H1 (cell line): ENCODE results near the gene TPSAB1. TPM values are rescaled to one million over a fixed set of nuclear protein-coding genes. Genes with fewer than 3 reads are reported as not detected.

Experiments
- CTCF ChIA-PET: fragments of 300-600 bp; sonication (Branson Sonifier 250); formaldehyde crosslinking; loops from one replicate; lab custom pipeline; 2021; ENCODE audit not compliant: partially characterized antibody; lab: Charles Lee
- POLR2A ChIA-PET: fragments of 300-600 bp; sonication (Branson Sonifier 250); formaldehyde crosslinking; loops from one replicate; lab custom pipeline; 2021; ENCODE audit warnings: inconsistent platforms; ENCODE audit not compliant: partially characterized antibody; lab: Charles Lee
- DNase-seq, 2 experiments: peaks; one replicate each; pipeline versions ENCODE4 v3.0.0 to v3.0.0-alpha.2; 2010 to 2022; ENCODE audit warnings: low spot score in 2 of 2, low read depth in 1 of 2, mixed read lengths in 1 of 2
- FAIRE-seq: peaks from 2 replicates; lab custom pipeline; 2011; peaks lifted over from hg19 to GRCh38; lab: Jason Lieb, UNC
- H2AFZ ChIP-seq: 2 replicates; pipeline ENCODE4 v1.8.1; 2012; ENCODE audit warnings: low read length, inconsistent platforms
- H2AK5ac ChIP-seq: 2 replicates; pipeline ENCODE4 v1.6.1; 2013; ENCODE audit warnings: low read depth, low read length
- H2BK120ac ChIP-seq: replicated peaks from 2 replicates; pipeline ENCODE3; 2013; ENCODE audit warnings: low read depth, low read length, inconsistent platforms
- H2BK12ac ChIP-seq: 2 replicates; pipeline ENCODE4 v1.6.1; 2013; ENCODE audit warnings: low read depth, low read length
- H2BK15ac ChIP-seq: 2 replicates; pipeline ENCODE4 v1.6.1; 2013; ENCODE audit warnings: low read length
- H2BK20ac ChIP-seq: 2 replicates; pipeline ENCODE4 v1.6.1; 2013; ENCODE audit warnings: low read length
- H2BK5ac ChIP-seq: 2 replicates; pipeline ENCODE4 v1.6.1; 2013; ENCODE audit warnings: low read depth, low read length
- H3K14ac ChIP-seq: 2 replicates; pipeline ENCODE4 v1.6.1; 2013; ENCODE audit warnings: inconsistent platforms; ENCODE audit not compliant: insufficient read length
- H3K18ac ChIP-seq: 2 replicates; pipeline ENCODE4 v1.6.1; 2013; ENCODE audit warnings: low read length; ENCODE audit errors: extremely low read depth
- H3K23ac ChIP-seq: 2 replicates; pipeline ENCODE4 v1.6.1; 2013; ENCODE audit warnings: inconsistent platforms; ENCODE audit not compliant: insufficient read length
- H3K23me2 ChIP-seq: 2 replicates; pipeline ENCODE4 v1.6.1; 2013; ENCODE audit warnings: low read depth, low read length
- H3K27ac ChIP-seq: 2 replicates; pipeline ENCODE4 v1.6.1; 2011; ENCODE audit warnings: low read depth, low read length, inconsistent platforms
- H3K27me3 ChIP-seq, 4 experiments: replicated peaks in 1 of 4; 1 replicate in 1 of 4; 2 replicates in 3 of 4; pipeline versions ENCODE4 v1.6.1 to v1.8.1; 2011 to 2013; ENCODE audit warnings: low read length in 3 of 4, mild to moderate bottlenecking in 3 of 4, inconsistent platforms in 2 of 4, mixed read lengths in 2 of 4, moderate library complexity in 1 of 4; ENCODE audit not compliant: control insufficient read depth in 3 of 4, insufficient read depth in 3 of 4; ENCODE audit errors: extremely low read depth in 1 of 4
- H3K36me3 ChIP-seq, 4 experiments: 2 replicates each; pipeline versions ENCODE4 v1.6.1 to v1.8.1; 2011 to 2013; ENCODE audit warnings: mild to moderate bottlenecking in 4 of 4, low read length in 3 of 4, moderate library complexity in 2 of 4, control low read depth in 1 of 4, inconsistent platforms in 1 of 4; ENCODE audit not compliant: insufficient read depth in 4 of 4, control insufficient read depth in 2 of 4
- H3K4ac ChIP-seq: replicated peaks from 2 replicates; pipeline ENCODE3; 2013; ENCODE audit warnings: low read length, low read depth, mixed read lengths, inconsistent platforms; ENCODE audit not compliant: insufficient read length
- H3K4me1 ChIP-seq, 4 experiments: replicated peaks in 1 of 4; 1 replicate in 1 of 4; 2 replicates in 3 of 4; pipeline versions ENCODE4 v1.6.1 to v1.8.1; 2011 to 2013; ENCODE audit warnings: low read length in 3 of 4, inconsistent platforms in 2 of 4, mixed read lengths in 1 of 4; ENCODE audit not compliant: insufficient read depth in 4 of 4, control insufficient read depth in 3 of 4
- H3K4me2 ChIP-seq, 2 experiments: 2 replicates each; pipeline versions ENCODE4 v1.6.1 to v1.8.1; 2011 to 2013; ENCODE audit warnings: low read depth in 2 of 2, low read length in 2 of 2, control low read depth in 1 of 2, inconsistent platforms in 1 of 2, mild to moderate bottlenecking in 1 of 2; ENCODE audit not compliant: insufficient read depth in 1 of 2
- H3K4me3 ChIP-seq, 4 experiments: fragments of 200-600, 300-600 bp in 1 of 4; sonication (generic), shearing (Covaris generic), sonication (Bioruptor Twin) in 1 of 4; 2 replicates each; pipeline versions ENCODE4 v1.5.1 to v1.8.1; 2011 to 2016; ENCODE audit warnings: low read length in 4 of 4, low read depth in 3 of 4, control low read depth in 2 of 4, inconsistent platforms in 2 of 4, mild to moderate bottlenecking in 2 of 4, mixed read lengths in 1 of 4, moderate library complexity in 1 of 4; ENCODE audit not compliant: insufficient read depth in 2 of 4; ENCODE audit errors: extremely low read depth in 1 of 4
- H3K56ac ChIP-seq: replicated peaks from 2 replicates; pipeline ENCODE3; 2013; ENCODE audit warnings: low read depth, mild to moderate bottlenecking, mixed read lengths, low read length, inconsistent platforms; ENCODE audit not compliant: insufficient read length
- H3K79me1 ChIP-seq: 2 replicates; pipeline ENCODE4 v1.6.1; 2013; ENCODE audit warnings: low read depth, low read length, control low read depth
- H3K79me2 ChIP-seq, 2 experiments: 2 replicates each; pipeline versions ENCODE4 v1.6.1 to v1.8.1; 2012 to 2013; ENCODE audit warnings: low read length in 2 of 2, mild to moderate bottlenecking in 2 of 2, inconsistent platforms in 1 of 2; ENCODE audit not compliant: insufficient read depth in 2 of 2, control insufficient read depth in 1 of 2
- H3K9ac ChIP-seq, 4 experiments: replicated peaks in 1 of 4; 1 replicate in 1 of 4; 2 replicates in 3 of 4; pipeline versions ENCODE4 v1.6.1 to v1.8.1; 2011 to 2013; ENCODE audit warnings: low read depth in 3 of 4, low read length in 3 of 4, control low read depth in 2 of 4, mild to moderate bottlenecking in 2 of 4, moderate library complexity in 2 of 4, inconsistent platforms in 1 of 4; ENCODE audit errors: extremely low read depth in 1 of 4
- H3K9me3 ChIP-seq, 2 experiments: 2 replicates each; pipeline versions ENCODE4 v1.6.1 to v1.8.1; 2012 to 2013; ENCODE audit warnings: mild to moderate bottlenecking in 2 of 2, moderate library complexity in 2 of 2, control low read depth in 1 of 2, inconsistent platforms in 1 of 2, low read depth in 1 of 2, low read length in 1 of 2, mixed read lengths in 1 of 2; ENCODE audit not compliant: insufficient read depth in 2 of 2
- H4K20me1 ChIP-seq, 2 experiments: replicated peaks in 1 of 2; 2 replicates each; pipeline versions ENCODE3 to v1.8.1; 2011 to 2013; ENCODE audit warnings: inconsistent platforms in 2 of 2, low read length in 2 of 2, mild to moderate bottlenecking in 1 of 2; ENCODE audit not compliant: insufficient read depth in 2 of 2, control insufficient read depth in 1 of 2
- H4K5ac ChIP-seq: 2 replicates; pipeline ENCODE4 v1.6.1; 2013; ENCODE audit warnings: low read length, low read depth, mixed read lengths, inconsistent platforms; ENCODE audit not compliant: insufficient read length
- H4K8ac ChIP-seq: 2 replicates; pipeline ENCODE4 v1.8.0; 2013; ENCODE audit warnings: mild to moderate bottlenecking, moderate library complexity, low read length, inconsistent platforms; ENCODE audit not compliant: insufficient read depth; ENCODE audit errors: extremely low read depth
- H4K91ac ChIP-seq: replicated peaks from 2 replicates; pipeline ENCODE3; 2013; ENCODE audit warnings: low read length, mixed read lengths, inconsistent platforms; ENCODE audit not compliant: insufficient read length
- CBX5 ChIP-seq: fragments of 300-800, 300-1000 bp; sonication (generic); IDR thresholded peaks from 2 replicates; pipeline ENCODE4 v1.7.1; 2016; ENCODE audit warnings: antibody characterized with exemption, low read length, low read depth
- JUN ChIP-seq: IDR thresholded peaks from 2 replicates; pipeline ENCODE4 v1.6.1; 2011; ENCODE audit warnings: low read depth, mild to moderate bottlenecking, improper control_type of control experiment, low read length
- KDM5A ChIP-seq: fragments of 200-600 bp; IDR thresholded peaks from 2 replicates; pipeline ENCODE4 v1.7.1; 2012; ENCODE audit warnings: mild to moderate bottlenecking, low read length, inconsistent platforms, mixed read lengths
- WGBS, 2 experiments: shearing (Covaris generic) in 1 of 2; methylation state at CpG; one replicate each; pipeline versions ENCODE4 v1.1.6 to v1.1.7; 2013 to 2015; ENCODE audit warnings: low lambda C conversion rate in 2 of 2, mixed read lengths in 2 of 2, inconsistent platforms in 1 of 2, low coverage in 1 of 2, missing lambda C conversion rate in 1 of 2; ENCODE audit not compliant: insufficient replicate concordance in 2 of 2, insufficient coverage in 1 of 2, insufficient read length in 1 of 2; ENCODE audit errors: extremely low coverage in 1 of 2, missing lambda C conversion rate in 1 of 2; 5-methylcytosine and 5-hydroxymethylcytosine counted together
- polyA plus RNA-seq, 7 experiments: library from polyadenylated mRNA; depleted of rRNA in 3 of 7; stranded (reverse) in 5 of 7; unstranded in 2 of 7; fragments of >200 nt in 5 of 7; fragments of 200-250 nt in 2 of 7; gene quantifications; 1 replicate in 5 of 7; 2 replicates in 1 of 7; 4 replicates in 1 of 7; pipeline versions ENCODE4 v1.2.1 to v1.2.3, GENCODE V29; 2011 to 2013; ENCODE audit warnings: missing spikeins in 2 of 7, mixed read lengths in 2 of 7
- total RNA-seq: library from RNA; stranded (reverse); fragmentation: NEBNext Ultra II Directional; extraction: Animal tissue kit (Norgen Biotek cat#: 25700); gene quantifications from 2 replicates; pipeline ENCODE4 v1.2.1, GENCODE V29; 2021

TPSAB1 gene
- total and polyA plus RNA-seq, 2 of the 8 experiments (the other 6 are each of a cell fraction or from before 2014, with no cell fraction given) = 0.09 TPM; not detected in 1

DNA sequence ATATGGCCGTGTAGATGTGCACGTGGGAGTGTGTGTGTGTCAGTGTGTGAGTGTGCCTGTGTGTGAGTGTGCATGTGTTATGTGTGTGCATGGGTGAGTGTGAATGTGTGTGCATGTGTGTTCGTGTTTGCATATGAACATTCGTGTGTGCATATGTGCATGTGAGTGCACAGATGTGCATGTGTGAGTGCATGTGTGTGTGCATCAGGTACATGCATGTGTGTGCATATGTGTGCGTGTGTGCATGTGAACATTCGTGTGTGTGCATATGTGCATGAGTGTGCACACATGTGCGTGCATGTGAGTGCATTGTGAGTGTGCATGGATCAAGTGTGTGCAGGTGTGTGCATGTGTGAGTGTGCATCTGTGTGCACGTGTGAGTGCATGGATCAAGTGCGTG lies 2.5 kb upstream of the TPSAB1 start:
- peak overlapping the region in 1 of 4 experiments; percentile 32; a peak in 1 of 7 replicates for H3K9ac ChIP-seq
- FAIRE-seq (no peak), DNase-seq (no peak)
- H4K8ac ChIP-seq = no peak overlapping the region
- peak overlapping the region; percentile 56; the same call in 1 of the 2 replicates for H2BK12ac ChIP-seq
- peaks cover 0 to 4% (median 0%) of the 10 kb centered on the region in 4 experiments; a peak in 1 of 7 replicates for H3K27me3 ChIP-seq
- peak overlapping the region; percentile 27 for H3K4ac ChIP-seq
- POLR2A ChIA-PET = no interaction called here
- no peaks in the 10 kb centered on the region for H3K23me2 ChIP-seq
- H3K4me3 ChIP-seq = no peak overlapping the region
- no peak overlapping the region for H3K4me2 ChIP-seq
- CTCF ChIA-PET = interaction anchor here (0.9 kb wide), 1 partner anchor 135 kb away, joined by 3 read pairs; no protein-coding TSS in a partner anchor
- no peak overlapping the region for H2BK5ac ChIP-seq
- H2BK15ac ChIP-seq = peak overlapping the region; percentile 11; the same call in 1 of the 2 replicates
- H3K79me1 ChIP-seq = no peaks in the 10 kb centered on the region
- H4K91ac ChIP-seq = no peak overlapping the region
- no peaks in the 10 kb centered on the region for H3K9me3 ChIP-seq
- peak overlapping the region; percentile 93 for H3K14ac ChIP-seq
- no peak overlapping the region for H2AFZ ChIP-seq
- no peak overlapping the region for H3K56ac ChIP-seq
- peaks cover 0 to 4% of the 10 kb centered on the region in 2 experiments for H4K20me1 ChIP-seq
- H2AK5ac ChIP-seq = peak overlapping the region; percentile 98
- H3K18ac ChIP-seq = no peak overlapping the region
- peaks cover 0 to 2% (median 0%) of the 10 kb centered on the region in 4 experiments; a peak in 1 of 7 replicates for H3K4me1 ChIP-seq
- H3K79me2 ChIP-seq = no peaks in the 10 kb centered on the region
- no peak overlapping the region for H3K27ac ChIP-seq
- no peak overlapping the region for H2BK120ac ChIP-seq
- H3K23ac ChIP-seq = no peak overlapping the region
- H4K5ac ChIP-seq = no peak overlapping the region
- 80% methylated on average over 9 of the region's 9 CpGs; no CpG with 5 or more reads in 1 of the 2 experiments for WGBS, 2 experiments
- H2BK20ac ChIP-seq = no peak overlapping the region
- H3K36me3 ChIP-seq = no peaks in the 10 kb centered on the region
- TF ChIP-seq CBX5 (no peak), KDM5A (no peak), JUN (no peak)
